Heart left ventricle (tissue), 13 donors: ENCODE data around the gene SH3RF2.

Experiments used
- POLR2A ChIP-seq, 2 donors: fragments of 450-650 bp; IDR thresholded peaks; one replicate each; pipeline ENCODE4 v1.6.1; 2017; ENCODE audit warnings: antibody characterized with exemption in 2 of 2, mild to moderate bottlenecking in 2 of 2, moderate library complexity in 2 of 2
- TF ChIP-seq, protein P1 (sequence below), 12 donors: fragments of 200-600 bp; sonication (generic) in 4 of 12; IDR thresholded peaks; one replicate each; pipeline versions ENCODE4 v1.5.0 to v1.8.0; 2018 to 2022; ENCODE audit warnings: antibody characterized with exemption in 12 of 12, mild to moderate bottlenecking in 5 of 12
- donor health status: ischemic (EF 13 %, LVEDD 7.1; RV severe dilation, severe dysfunction).
- donor health status: DM: no; HTN: yes; CAD: no.
- donor health status: DM: no; HTN: no; CAD: no.
- donor health status: ischemic (EF 25% LVEDD 6.9; RV normal size, moderate dysfunction).
- donor health status: ischemic (EF 25% LVEDD 5.7; RV mildly dilated, moderate dysfunction).
- donor health status: ischemic (EF 35%, LVEDD 5.7; RV mildly dilated, moderate dysfunction).
- donor health status: nonischemic (EF 11% LVEDD 7.7; RV severe dilation, severe dysfunction).
- donor health status: DM: yes; HTN: yes; CAD: no.
- donor health status: PGD.
- donor health status: ischemic (EF 29% LVEDD 5.4; RV normal size, mild dysfunction).
- donor health status: nonischemic (EF 23%, LVEDD 6.1; RV moderate dilation, normal function).

DNA sequence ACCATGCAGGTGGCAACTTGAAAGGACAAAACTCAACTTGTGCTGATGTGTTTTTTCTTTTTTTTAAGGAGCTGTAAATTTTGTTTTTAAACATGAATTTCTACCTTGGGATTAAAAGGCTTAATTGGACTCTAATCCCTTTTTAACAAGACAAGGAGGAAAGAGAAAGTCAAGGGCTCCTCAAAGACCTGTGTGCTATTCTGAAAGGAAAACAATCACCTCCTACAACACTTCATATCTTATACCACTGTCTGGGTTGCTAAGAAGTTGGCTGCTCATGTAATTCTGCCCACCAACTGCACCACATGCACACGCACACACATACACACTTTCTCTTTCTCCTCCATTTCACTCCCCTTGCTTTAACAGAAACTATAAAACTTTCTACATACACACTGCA is 78.6 kb downstream of the SH3RF2 start:
- TF ChIP-seq, protein P1, sequence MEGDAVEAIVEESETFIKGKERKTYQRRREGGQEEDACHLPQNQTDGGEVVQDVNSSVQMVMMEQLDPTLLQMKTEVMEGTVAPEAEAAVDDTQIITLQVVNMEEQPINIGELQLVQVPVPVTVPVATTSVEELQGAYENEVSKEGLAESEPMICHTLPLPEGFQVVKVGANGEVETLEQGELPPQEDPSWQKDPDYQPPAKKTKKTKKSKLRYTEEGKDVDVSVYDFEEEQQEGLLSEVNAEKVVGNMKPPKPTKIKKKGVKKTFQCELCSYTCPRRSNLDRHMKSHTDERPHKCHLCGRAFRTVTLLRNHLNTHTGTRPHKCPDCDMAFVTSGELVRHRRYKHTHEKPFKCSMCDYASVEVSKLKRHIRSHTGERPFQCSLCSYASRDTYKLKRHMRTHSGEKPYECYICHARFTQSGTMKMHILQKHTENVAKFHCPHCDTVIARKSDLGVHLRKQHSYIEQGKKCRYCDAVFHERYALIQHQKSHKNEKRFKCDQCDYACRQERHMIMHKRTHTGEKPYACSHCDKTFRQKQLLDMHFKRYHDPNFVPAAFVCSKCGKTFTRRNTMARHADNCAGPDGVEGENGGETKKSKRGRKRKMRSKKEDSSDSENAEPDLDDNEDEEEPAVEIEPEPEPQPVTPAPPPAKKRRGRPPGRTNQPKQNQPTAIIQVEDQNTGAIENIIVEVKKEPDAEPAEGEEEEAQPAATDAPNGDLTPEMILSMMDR (IDR thresholded peaks at IDR 0.05): no peak
- TF ChIP-seq POLR2A (IDR thresholded peaks at IDR 0.05): no peak
